Stimulated activated CD8-positive, alpha-beta memory T cell treated with anti-CD3 and anti-CD28 coated beads, Interleukin-12 subunit alpha, Interleukin-12 subunit beta, amount 100 ng/mL, for 24 hours (primary cell): ENCODE measurements around the gene COBL.

Experiments used
- DNase-seq: peaks from one replicate; pipeline ENCODE4 v3.0.0-alpha.2; 2020; ENCODE audit errors: extremely low read depth

COBL gene

GRCh38 chr7:51327287-51327717 lies 10.7 kb upstream of the COBL start:
- no peak for DNase-seq

GRCh38 chr7:51326656-51327286 lies 10.2 kb upstream of the COBL start:
- no peak for DNase-seq

- no peak for DNase-seq
These were observed 9.3 kb upstream of the COBL start for GRCh38 chr7:51325908-51326307.

GRCh38 chr7:51325261-51325676 lies 8.7 kb upstream of the COBL start:
- DNase-seq = no peak

DNA sequence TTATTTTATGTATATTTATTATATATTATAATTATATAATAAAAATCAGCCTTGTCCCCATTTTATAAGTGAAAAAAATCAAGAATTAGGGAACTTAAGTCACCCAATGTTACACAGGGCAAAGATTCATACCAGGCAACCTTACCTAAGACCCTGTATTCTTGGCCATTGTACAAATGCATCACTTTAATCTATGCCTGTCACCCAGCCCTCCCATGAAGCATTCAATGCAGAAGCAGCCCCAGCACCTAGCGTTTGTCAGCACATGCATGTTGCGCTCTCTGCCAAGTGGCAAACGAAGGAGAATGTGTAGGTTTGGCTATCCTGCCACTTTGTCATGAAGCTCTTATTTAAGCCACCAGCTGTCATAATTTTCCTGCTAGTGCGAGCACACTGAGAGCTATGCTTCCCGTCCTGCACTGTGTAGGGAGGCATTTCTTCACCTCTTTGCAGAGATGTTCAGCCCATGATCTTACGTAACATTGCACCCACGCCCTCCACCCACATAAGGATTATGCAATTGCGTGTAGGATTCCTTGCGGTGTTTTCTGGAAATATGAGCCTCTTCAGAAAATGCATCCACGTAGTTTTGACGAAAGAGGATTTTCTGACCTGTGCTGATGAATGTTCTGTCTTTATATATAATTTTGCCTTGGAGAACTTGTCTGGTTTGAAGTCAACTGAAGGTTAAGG lies 7.7 kb upstream of the COBL start:
- no peak for DNase-seq

GRCh38 chr7:51321961-51322515 lies 5.4 kb upstream of the COBL start:
- no peak for DNase-seq

DNA sequence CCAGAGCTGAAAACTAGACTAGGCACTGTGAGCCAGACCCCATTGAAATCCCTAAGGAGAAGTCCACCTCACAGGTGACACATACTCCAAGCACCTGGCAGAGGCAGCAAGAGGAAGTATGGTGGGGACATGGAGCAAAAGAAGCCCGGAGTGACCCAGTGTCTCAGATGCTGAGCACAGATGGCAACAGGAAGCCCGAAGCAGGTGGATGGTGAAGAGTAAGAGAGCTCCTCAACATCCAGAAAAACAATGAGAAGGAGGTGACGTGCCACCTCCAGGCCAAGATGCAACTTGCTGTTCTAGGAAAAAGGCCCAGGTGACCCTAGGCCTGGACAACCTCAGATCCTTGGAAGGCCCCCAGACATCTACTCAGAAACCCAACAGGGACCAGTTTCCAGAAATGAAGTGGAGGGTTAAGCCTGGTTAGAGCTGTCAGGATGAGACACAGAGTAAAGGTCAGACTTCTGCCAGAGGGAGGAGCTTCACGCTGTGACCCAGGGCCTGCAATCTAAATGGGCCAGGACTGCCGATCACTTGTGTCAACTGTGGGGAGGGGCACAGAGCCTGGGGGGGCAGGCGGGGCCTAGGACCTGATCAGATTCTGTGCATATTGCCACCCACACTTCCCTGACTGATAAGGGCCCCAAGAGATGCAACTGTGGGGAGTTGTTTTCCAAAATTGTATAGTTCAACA lies 2.4 kb upstream of the COBL start:
- no peak for DNase-seq

- DNase-seq = no peak
These were observed 1.4 kb upstream of the COBL start for GRCh38 chr7:51318001-51318400.

GRCh38 chr7:51317582-51317910 lies 937 bp upstream of the COBL start:
- DNase-seq = no peak

- no peak for DNase-seq
These were observed 345 bp downstream of the COBL start for GRCh38 chr7:51316262-51316665.

DNA sequence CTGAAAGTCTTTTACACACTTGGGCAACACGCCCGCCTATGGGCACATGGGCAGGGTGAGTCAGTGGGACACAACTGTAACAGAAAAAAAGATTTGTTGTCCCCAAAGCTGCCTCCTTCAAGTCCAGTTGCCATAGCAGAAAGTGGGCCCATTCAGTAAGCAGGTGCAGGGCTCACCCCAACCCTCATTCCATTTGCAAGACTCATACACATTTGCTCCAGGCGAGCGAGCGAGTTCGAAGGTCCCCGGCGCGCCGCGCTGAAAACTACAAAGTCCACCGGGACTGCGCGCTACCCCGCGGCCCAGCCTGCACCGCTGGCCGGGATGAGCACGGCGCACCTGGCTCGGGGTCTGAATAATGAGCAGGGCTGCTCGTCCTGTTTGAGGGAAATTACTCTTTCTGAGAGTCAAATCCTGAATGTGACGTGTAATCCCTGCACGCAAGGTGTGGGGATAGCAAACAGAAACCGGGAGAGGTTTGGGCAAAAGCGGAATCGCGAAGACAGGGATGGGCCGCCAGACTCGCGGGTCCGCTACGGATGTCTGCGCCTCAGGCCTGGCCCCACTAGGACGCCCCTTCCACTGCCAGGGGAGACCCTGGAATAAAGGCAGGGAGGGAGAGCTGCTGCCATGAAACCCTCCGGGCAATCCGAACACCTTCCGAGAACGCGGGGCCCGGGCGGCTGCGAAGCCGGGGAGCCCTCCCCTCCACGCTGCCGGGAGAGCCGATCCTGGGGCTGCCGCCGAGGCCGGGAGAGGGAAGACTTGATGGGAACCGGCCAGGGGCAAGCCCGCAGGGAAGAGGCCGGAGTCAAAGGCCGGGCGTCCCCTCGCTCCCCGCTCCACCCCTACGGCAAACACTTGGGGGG lies 982 bp downstream of the COBL start:
- no peak for DNase-seq

- DNase-seq = no peak
These were observed 1.9 kb downstream of the COBL start for GRCh38 chr7:51314726-51315125.

GRCh38 chr7:51313738-51314425 lies 2.7 kb downstream of the COBL start:
- no peak for DNase-seq

DNA sequence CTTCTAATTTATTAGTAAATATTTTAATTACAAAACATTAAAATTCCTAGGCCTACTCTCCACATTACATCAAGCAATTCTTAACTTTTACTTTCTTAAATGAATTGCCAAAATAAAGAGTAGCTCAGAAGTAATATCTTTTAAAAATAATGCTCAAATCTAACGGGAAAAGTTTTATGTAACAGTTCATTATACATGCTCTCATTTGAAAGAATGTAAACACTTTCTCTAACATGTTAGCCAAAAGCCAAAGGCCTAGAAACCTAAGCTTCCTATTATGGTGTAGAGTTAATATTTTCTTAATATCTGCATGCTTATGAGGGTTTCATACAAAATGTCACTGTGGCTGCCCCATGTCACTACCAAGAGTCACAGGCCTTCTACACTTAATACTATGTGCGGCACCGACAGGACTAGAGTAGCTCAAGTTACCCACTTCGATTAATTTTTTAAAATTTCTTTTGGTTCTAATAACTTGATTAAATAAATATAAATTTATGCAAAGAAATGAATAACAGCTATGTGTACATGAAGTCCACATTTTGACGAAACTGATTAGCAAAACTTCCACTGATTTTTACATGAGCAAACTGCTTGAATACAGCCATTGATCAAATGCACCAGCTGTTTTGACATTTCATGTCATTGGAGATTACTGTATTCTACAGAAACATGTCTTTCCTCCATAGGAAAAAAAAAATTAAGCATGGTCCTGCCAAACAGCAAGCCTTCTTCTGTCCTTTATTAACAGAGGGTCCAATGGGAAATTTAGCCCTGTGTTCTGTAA lies 3.5 kb downstream of the COBL start:
- DNase-seq = no peak

- no peak for DNase-seq
These were observed 5.4 kb downstream of the COBL start for GRCh38 chr7:51311166-51311565.

DNA sequence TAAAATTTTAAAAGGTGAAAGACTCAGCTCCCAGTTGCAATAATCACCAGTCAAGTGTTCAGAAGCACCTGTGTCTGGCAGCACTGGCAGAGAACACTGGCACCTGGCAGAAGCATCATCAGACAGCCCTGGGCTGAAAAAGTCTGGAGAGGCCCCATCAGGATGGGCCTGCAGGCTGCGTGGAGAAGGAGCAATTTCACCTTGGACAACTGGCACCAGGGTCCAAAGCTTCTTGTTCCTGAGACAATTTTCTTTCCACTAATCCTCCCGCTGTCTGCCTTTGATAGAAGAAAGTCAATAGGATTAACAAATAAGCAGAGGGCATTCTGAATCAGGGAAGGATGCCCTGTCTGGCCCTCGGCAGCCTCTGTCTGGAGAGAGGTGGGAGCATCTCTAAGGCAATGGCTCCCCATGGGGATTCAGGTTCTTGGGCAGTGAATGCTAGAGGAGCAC lies 6.5 kb downstream of the COBL start:
- no peak for DNase-seq

GRCh38 chr7:51309361-51310130 lies 7.1 kb downstream of the COBL start:
- DNase-seq = no peak

GRCh38 chr7:51308696-51309095 lies 7.9 kb downstream of the COBL start:
- no peak for DNase-seq

DNA sequence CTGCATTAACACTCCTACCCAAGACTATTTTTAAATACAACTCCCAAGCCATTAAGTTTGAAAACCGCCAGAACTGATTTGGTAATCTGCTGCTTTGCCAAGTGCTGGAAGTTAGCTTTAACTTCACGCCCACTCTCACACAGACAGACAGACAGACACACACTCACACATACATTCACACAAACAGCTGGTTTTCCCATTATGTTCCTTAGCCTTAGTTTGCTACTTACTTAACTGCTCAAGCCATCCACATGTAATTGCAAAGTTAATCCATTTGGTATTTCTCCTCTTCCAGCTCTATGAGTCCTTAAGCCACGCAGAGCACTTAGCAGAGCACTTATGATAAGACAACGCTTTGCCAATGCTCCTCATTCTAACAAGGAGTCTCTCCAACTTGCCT lies 8.3 kb downstream of the COBL start:
- no peak for DNase-seq
